HL-60 (cell line): Measurements from ENCODE around the gene ABHD18.

ENCODE experiments used
- POLR2AphosphoS5 ChIP-seq: IDR thresholded peaks from 2 replicates; pipeline ENCODE4 v1.6.1; 2012; ENCODE audit warnings: low read depth
- TF ChIP-seq, protein P1 (sequence below): IDR thresholded peaks from one replicate; pipeline ENCODE4 v1.5.1; 2011; ENCODE audit warnings: low read length, control low read depth, inconsistent platforms; ENCODE audit not compliant: insufficient read depth
- TF ChIP-seq, protein P2 (sequence below): IDR thresholded peaks from 2 replicates; pipeline ENCODE4 v1.6.1; 2012; ENCODE audit warnings: low read depth; ENCODE audit not compliant: insufficient replicate concordance

DNA sequence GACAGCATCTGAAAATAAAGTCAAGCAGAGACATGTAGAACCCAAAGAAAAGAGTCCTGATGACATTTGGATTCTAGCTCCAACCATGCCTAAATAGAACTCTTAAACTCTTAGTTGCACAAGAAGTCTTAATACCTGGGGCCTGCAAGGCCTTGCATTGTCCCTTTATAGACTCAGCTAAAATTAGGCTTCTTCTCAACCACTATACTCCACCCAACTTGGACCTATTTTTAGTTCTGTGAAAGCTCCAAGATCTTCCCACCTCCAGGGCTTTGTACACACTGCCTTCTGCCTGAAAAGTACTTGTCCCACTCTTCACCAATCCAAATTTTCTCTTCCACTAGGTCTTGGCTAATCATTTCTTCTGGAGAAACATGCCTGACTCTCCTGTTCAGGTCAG lies 48.1 kb upstream of the ABHD18 start:
- TF ChIP-seq, protein P1, sequence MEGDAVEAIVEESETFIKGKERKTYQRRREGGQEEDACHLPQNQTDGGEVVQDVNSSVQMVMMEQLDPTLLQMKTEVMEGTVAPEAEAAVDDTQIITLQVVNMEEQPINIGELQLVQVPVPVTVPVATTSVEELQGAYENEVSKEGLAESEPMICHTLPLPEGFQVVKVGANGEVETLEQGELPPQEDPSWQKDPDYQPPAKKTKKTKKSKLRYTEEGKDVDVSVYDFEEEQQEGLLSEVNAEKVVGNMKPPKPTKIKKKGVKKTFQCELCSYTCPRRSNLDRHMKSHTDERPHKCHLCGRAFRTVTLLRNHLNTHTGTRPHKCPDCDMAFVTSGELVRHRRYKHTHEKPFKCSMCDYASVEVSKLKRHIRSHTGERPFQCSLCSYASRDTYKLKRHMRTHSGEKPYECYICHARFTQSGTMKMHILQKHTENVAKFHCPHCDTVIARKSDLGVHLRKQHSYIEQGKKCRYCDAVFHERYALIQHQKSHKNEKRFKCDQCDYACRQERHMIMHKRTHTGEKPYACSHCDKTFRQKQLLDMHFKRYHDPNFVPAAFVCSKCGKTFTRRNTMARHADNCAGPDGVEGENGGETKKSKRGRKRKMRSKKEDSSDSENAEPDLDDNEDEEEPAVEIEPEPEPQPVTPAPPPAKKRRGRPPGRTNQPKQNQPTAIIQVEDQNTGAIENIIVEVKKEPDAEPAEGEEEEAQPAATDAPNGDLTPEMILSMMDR = no peak
- TF ChIP-seq POLR2AphosphoS5 = no peak
- TF ChIP-seq, protein P2, sequence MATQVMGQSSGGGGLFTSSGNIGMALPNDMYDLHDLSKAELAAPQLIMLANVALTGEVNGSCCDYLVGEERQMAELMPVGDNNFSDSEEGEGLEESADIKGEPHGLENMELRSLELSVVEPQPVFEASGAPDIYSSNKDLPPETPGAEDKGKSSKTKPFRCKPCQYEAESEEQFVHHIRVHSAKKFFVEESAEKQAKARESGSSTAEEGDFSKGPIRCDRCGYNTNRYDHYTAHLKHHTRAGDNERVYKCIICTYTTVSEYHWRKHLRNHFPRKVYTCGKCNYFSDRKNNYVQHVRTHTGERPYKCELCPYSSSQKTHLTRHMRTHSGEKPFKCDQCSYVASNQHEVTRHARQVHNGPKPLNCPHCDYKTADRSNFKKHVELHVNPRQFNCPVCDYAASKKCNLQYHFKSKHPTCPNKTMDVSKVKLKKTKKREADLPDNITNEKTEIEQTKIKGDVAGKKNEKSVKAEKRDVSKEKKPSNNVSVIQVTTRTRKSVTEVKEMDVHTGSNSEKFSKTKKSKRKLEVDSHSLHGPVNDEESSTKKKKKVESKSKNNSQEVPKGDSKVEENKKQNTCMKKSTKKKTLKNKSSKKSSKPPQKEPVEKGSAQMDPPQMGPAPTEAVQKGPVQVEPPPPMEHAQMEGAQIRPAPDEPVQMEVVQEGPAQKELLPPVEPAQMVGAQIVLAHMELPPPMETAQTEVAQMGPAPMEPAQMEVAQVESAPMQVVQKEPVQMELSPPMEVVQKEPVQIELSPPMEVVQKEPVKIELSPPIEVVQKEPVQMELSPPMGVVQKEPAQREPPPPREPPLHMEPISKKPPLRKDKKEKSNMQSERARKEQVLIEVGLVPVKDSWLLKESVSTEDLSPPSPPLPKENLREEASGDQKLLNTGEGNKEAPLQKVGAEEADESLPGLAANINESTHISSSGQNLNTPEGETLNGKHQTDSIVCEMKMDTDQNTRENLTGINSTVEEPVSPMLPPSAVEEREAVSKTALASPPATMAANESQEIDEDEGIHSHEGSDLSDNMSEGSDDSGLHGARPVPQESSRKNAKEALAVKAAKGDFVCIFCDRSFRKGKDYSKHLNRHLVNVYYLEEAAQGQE = no peak
